Lower lobe of right lung (tissue), 2 donors: ENCODE results near the gene GTSE1. TPM values are rescaled to one million over a fixed set of nuclear protein-coding genes. Genes with fewer than 3 reads are reported as not detected.

Experiments
- ATAC-seq, 2 donors: fragments of 200-7000 bp; cut with Tn5 transposase; one replicate each; pipeline ENCODE4 v1.9.1; 2020 to 2022; ENCODE audit warnings: mild to moderate bottlenecking in 2 of 2, moderate library complexity in 2 of 2
- DNase-seq: peaks from one replicate; pipeline ENCODE4 v3.0.0-alpha.2; 2020
- H3K27ac ChIP-seq: fragments of 200-600 bp; one replicate; pipeline ENCODE4 v1.8.0; 2022
- H3K27me3 ChIP-seq: fragments of 200-600 bp; one replicate; pipeline ENCODE4 v1.8.0; 2022; ENCODE audit warnings: low read depth
- H3K36me3 ChIP-seq: fragments of 200-600 bp; one replicate; pipeline ENCODE4 v1.8.0; 2022; ENCODE audit warnings: mild to moderate bottlenecking
- H3K4me1 ChIP-seq: fragments of 200-600 bp; one replicate; pipeline ENCODE4 v1.8.0; 2022
- H3K4me3 ChIP-seq: fragments of 200-600 bp; one replicate; pipeline ENCODE4 v1.8.0; 2022; ENCODE audit warnings: mild to moderate bottlenecking
- H3K9me3 ChIP-seq: fragments of 200-600 bp; one replicate; pipeline ENCODE4 v1.8.0; 2022
- CTCF ChIP-seq: fragments of 200-600 bp; IDR thresholded peaks from one replicate; pipeline ENCODE4 v1.8.0; 2022; ENCODE audit warnings: antibody characterized with exemption, mild to moderate bottlenecking
- intact Hi-C: fragments of 100-400 bp; cut with DNase I; formaldehyde crosslinking; loops from one replicate; pipeline ENCODE4 v1.11.0; 2022
- total RNA-seq: library from RNA; stranded (reverse); fragmentation: NEBNext Ultra II Directional; extraction: Animal tissue kit (Norgen Biotek cat#: 25700); gene quantifications from one replicate; pipeline ENCODE4 v1.2.1, GENCODE V29; 2021
- donor health status: DM: no; HTN: yes; CAD: no; lungs with severe emphysema.

GTSE1 gene
- total RNA-seq, 1 donor from 2014 or later, result 1.4 TPM

GRCh38 chr22:46360891-46361290 lies 64.2 kb downstream of the GTSE1 start:
- intact Hi-C loops, result loop anchor here (10.0 kb wide), 1 partner anchor 184 kb away; no protein-coding TSS in a partner anchor
- ATAC-seq, result no peak

GRCh38 chr22:46361826-46362202 lies 65.1 kb downstream of the GTSE1 start:
- H3K36me3 ChIP-seq, result peaks cover 59% of the 10 kb centered on the region
- intact Hi-C loops, result loop anchor here (10.0 kb wide), 1 partner anchor 183 kb away; no protein-coding TSS in a partner anchor
- DNase-seq, result peak; percentile 18

More at GRCh38 chr22:46360891-46361290, 64.2 kb downstream of the GTSE1 start:
- peaks cover 65% of the 10 kb centered on the region for H3K36me3 ChIP-seq
- no peak for TF ChIP-seq CTCF
- no peaks in the 10 kb centered on the region for H3K4me1 ChIP-seq
- no peak overlapping the region for H3K4me3 ChIP-seq
- DNase-seq, result peak; percentile 30
- no peak overlapping the region for H3K27ac ChIP-seq
- no peaks in the 10 kb centered on the region for H3K9me3 ChIP-seq
- peaks cover 4% of the 10 kb centered on the region for H3K27me3 ChIP-seq

GRCh38 chr22:46362203-46362933 lies 65.7 kb downstream of the GTSE1 start:
- Histone ChIP-seq H3K36me3 (peaks cover 54% of the 10 kb centered on the region), H3K27ac (no peak overlapping the region), H3K9me3 (no peaks in the 10 kb centered on the region), H3K27me3 (peaks cover 8% of the 10 kb centered on the region), H3K4me3 (no peak overlapping the region), H3K4me1 (no peaks in the 10 kb centered on the region)
- no peak for TF ChIP-seq CTCF
- no peak for ATAC-seq
- intact Hi-C loops, result loop anchor here (10.0 kb wide), 1 partner anchor 182 kb away; no protein-coding TSS in a partner anchor
- DNase-seq, result peak; percentile 40

More at GRCh38 chr22:46361826-46362202, 65.1 kb downstream of the GTSE1 start:
- H3K9me3 ChIP-seq, result no peaks in the 10 kb centered on the region
- no peak overlapping the region for H3K4me3 ChIP-seq
- H3K4me1 ChIP-seq, result no peaks in the 10 kb centered on the region
- H3K27me3 ChIP-seq, result peaks cover 4% of the 10 kb centered on the region
- TF ChIP-seq CTCF, result no peak
- no peak for ATAC-seq
- H3K27ac ChIP-seq, result no peak overlapping the region

GRCh38 chr22:46362934-46363515 lies 66.4 kb downstream of the GTSE1 start:
- ATAC-seq, result no peak
- no peak for TF ChIP-seq CTCF
- H3K27ac ChIP-seq, result no peak overlapping the region
- no peak overlapping the region for H3K4me3 ChIP-seq
- H3K36me3 ChIP-seq, result peaks cover 51% of the 10 kb centered on the region
- H3K4me1 ChIP-seq, result no peaks in the 10 kb centered on the region
- intact Hi-C loops, result loop anchor here (10.0 kb wide), 1 partner anchor 182 kb away; no protein-coding TSS in a partner anchor
- DNase-seq, result peak; percentile 38
- H3K9me3 ChIP-seq, result no peaks in the 10 kb centered on the region
- H3K27me3 ChIP-seq, result peaks cover 12% of the 10 kb centered on the region

GRCh38 chr22:46363611-46364321 lies 67.1 kb downstream of the GTSE1 start:
- no peak for ATAC-seq
- no peak overlapping the region for H3K27ac ChIP-seq
- TF ChIP-seq CTCF, result no peak
- peaks cover 12% of the 10 kb centered on the region for H3K27me3 ChIP-seq
- DNase-seq, result peak; percentile 44
- H3K9me3 ChIP-seq, result no peaks in the 10 kb centered on the region
- intact Hi-C loops, result loop anchor here (10.0 kb wide), 1 partner anchor 181 kb away; no protein-coding TSS in a partner anchor
- H3K36me3 ChIP-seq, result peaks cover 47% of the 10 kb centered on the region
- no peaks in the 10 kb centered on the region for H3K4me1 ChIP-seq
- H3K4me3 ChIP-seq, result no peak overlapping the region
